Pancreas (tissue), 10 donors: Measurements from ENCODE around the gene SPTBN1. TPM values are rescaled to one million over a fixed set of nuclear protein-coding genes. Genes with fewer than 3 reads are reported as not detected.

Source experiments
- ATAC-seq, 4 donors: fragments of 200-7000 bp; cut with Tn5 transposase; one replicate each; pipeline versions ENCODE4 v1.8.0 to v1.9.1; 2020; ENCODE audit warnings: mild to moderate bottlenecking in 4 of 4, moderate library complexity in 4 of 4
- DNase-seq, 6 donors: peaks; one replicate each; pipeline ENCODE4 v3.0.0-alpha.2; 2020
- FAIRE-seq: peaks from 2 replicates; lab custom pipeline; 2012; peaks lifted over from hg19 to GRCh38; lab: Jason Lieb, UNC
- H3K27ac ChIP-seq, 4 donors: fragments of 200-600 bp; sonication (generic); 1 replicate in 3 of 4; 2 replicates in 1 of 4; pipeline versions ENCODE4 v1.5.0 to v1.8.0; 2020
- H3K27me3 ChIP-seq, 4 donors: fragments of 200-600 bp; one replicate each; pipeline ENCODE4 v1.8.0; 2021
- H3K36me3 ChIP-seq, 3 donors: fragments of 200-600 bp; sonication (generic) in 1 of 3; one replicate each; pipeline versions ENCODE4 v1.5.0 to v1.8.0; 2020 to 2021
- H3K4me1 ChIP-seq, 3 donors: fragments of 200-600 bp; one replicate each; pipeline ENCODE4 v1.8.0; 2021
- H3K4me3 ChIP-seq, 4 donors: fragments of 200-600 bp; sonication (generic) in 2 of 4; one replicate each; pipeline versions ENCODE4 v1.5.0 to v1.8.0; 2020 to 2021
- H3K9me3 ChIP-seq, 4 donors: fragments of 200-600 bp; one replicate each; pipeline ENCODE4 v1.8.0; 2021
- CTCF ChIP-seq, 4 donors: fragments of 200-600 bp; sonication (generic) in 3 of 4; IDR thresholded peaks; one replicate each; pipeline versions ENCODE4 v1.5.0 to v1.8.0; 2021; ENCODE audit warnings: antibody characterized with exemption in 4 of 4
- WGBS, 2 donors: extraction: QIAGEN DNeasy Blood & Tissue Kit; methylation state at CpG; one replicate each; pipeline ENCODE4 v1.1.7; 2013; 5-methylcytosine and 5-hydroxymethylcytosine counted together
- intact Hi-C, 3 donors: fragments of 100-400 bp; cut with DNase I; formaldehyde crosslinking; loops; one replicate each; pipeline versions ENCODE4 v1.11.1 to v1.14.2; 2022
- polyA plus RNA-seq, 2 donors: library from polyadenylated mRNA; stranded (reverse); fragments of 200-250 nt; gene quantifications; one replicate each; pipeline ENCODE4 v1.2.3, GENCODE V29; 2013
- total RNA-seq, 6 donors: library from RNA; stranded (reverse); fragmentation: NEBNext Ultra II Directional in 4 of 6; extraction: Animal tissue kit (Norgen Biotek cat#: 25700) in 4 of 6; gene quantifications; one replicate each; pipeline versions ENCODE4 v1.2.1 to v1.2.4, GENCODE V29; 2021 to 2023
- donor health status: healthy with polysubstance abuse.
- donor health status: DM: no; HTN: no; CAD: no; lungs with moderate emphysema.
- donor health status: DM: no; HTN: no; CAD: no.
- donor health status: control.
- donor health status: control.
- donor health status: Bipolar disorder and iron deficiency.
- donor health status: DM: yes; HTN: yes; CAD: no.
- donor health status: DM: no; HTN: no; CAD: no.
- donor health status: DM: no; HTN: no; CAD: no.
- donor health status: DM: yes; HTN: yes; CAD: no.

SPTBN1 gene
- total and polyA plus RNA-seq, 8 donors = 43.8 to 192 (median 84.4) TPM

GRCh38 chr2:54639609-54640008 lies 183.5 kb downstream of the SPTBN1 start:
- WGBS, 2 donors = 81 to 84% methylated on average over 4 of the region's 4 CpGs
- FAIRE-seq (no peak), ATAC-seq (no peak), DNase-seq (no peak)
- TF ChIP-seq CTCF (IDR thresholded peaks at IDR 0.05) = no peak
- H3K27me3 ChIP-seq = no peaks in the 10 kb centered on the region
- H3K27ac ChIP-seq = peak overlapping the region in 2 of 4 donors; percentile 58 to 75
- intact Hi-C loops = no loop called here
- H3K36me3 ChIP-seq = peaks cover 3 to 31% (median 21%) of the 10 kb centered on the region in 3 donors
- no peak overlapping the region for H3K4me3 ChIP-seq
- peaks cover 17 to 48% (median 38%) of the 10 kb centered on the region in 3 donors for H3K4me1 ChIP-seq
- no peaks in the 10 kb centered on the region for H3K9me3 ChIP-seq

- 47 to 53% methylated on average over 8 of the region's 8 CpGs for WGBS, 2 donors
- peaks cover 16 to 37% (median 36%) of the 10 kb centered on the region in 3 donors for H3K4me1 ChIP-seq
- H3K9me3 ChIP-seq = no peaks in the 10 kb centered on the region
- intact Hi-C loops = no loop called here
- peak overlapping the region; percentile 24 to 75 (median 46) for H3K27ac ChIP-seq
- no peak for DNase-seq
- no peak for FAIRE-seq
- TF ChIP-seq CTCF (IDR thresholded peaks at IDR 0.05) = no peak
- H3K27me3 ChIP-seq = no peaks in the 10 kb centered on the region
- peaks cover 13 to 45% (median 35%) of the 10 kb centered on the region in 3 donors for H3K36me3 ChIP-seq
- no peak overlapping the region for H3K4me3 ChIP-seq
- ATAC-seq = peak; percentile 26 to 55 (median 45)
Observed at GRCh38 chr2:54640834-54641540, 184.9 kb downstream of the SPTBN1 start.

GRCh38 chr2:54641988-54642387 lies 185.9 kb downstream of the SPTBN1 start:
- H3K27ac ChIP-seq = peak overlapping the region; percentile 24 to 75 (median 46)
- no peak for DNase-seq

GRCh38 chr2:54642677-54643430 lies 186.7 kb downstream of the SPTBN1 start:
- intact Hi-C loops = no loop called here
- H3K4me1 ChIP-seq = peaks cover 7 to 27% (median 21%) of the 10 kb centered on the region in 3 donors
- WGBS, 2 donors = 71 to 75% methylated on average over 11 of the region's 11 CpGs
- no peak for TF ChIP-seq CTCF (IDR thresholded peaks at IDR 0.05)
- peaks cover 28 to 60% (median 50%) of the 10 kb centered on the region in 3 donors for H3K36me3 ChIP-seq
- DNase-seq (no peak), FAIRE-seq (no peak), ATAC-seq (no peak)
- H3K9me3 ChIP-seq = no peaks in the 10 kb centered on the region
- peak overlapping the region in 2 of 4 donors; percentile 58 to 75 for H3K27ac ChIP-seq
- no peak overlapping the region for H3K4me3 ChIP-seq
- no peaks in the 10 kb centered on the region for H3K27me3 ChIP-seq

More at GRCh38 chr2:54641988-54642387, 185.9 kb downstream of the SPTBN1 start:
- Histone ChIP-seq H3K4me1 (peaks cover 7 to 27% (median 27%) of the 10 kb centered on the region in 3 donors), H3K9me3 (no peaks in the 10 kb centered on the region), H3K36me3 (peaks cover 20 to 55% (median 44%) of the 10 kb centered on the region in 3 donors), H3K27me3 (no peaks in the 10 kb centered on the region), H3K4me3 (no peak overlapping the region)
- no peak for TF ChIP-seq CTCF (IDR thresholded peaks at IDR 0.05)
- WGBS, 2 donors = 70% methylated on average over 8 of the region's 8 CpGs
- FAIRE-seq (no peak), ATAC-seq (peak in 2 of 4 donors; percentile 11 to 33)
- intact Hi-C loops = no loop called here
